HEK293 (cell line): ENCODE measurements around the gene COASY.

Experiments used
- ATF2 ChIP-seq: fragments of 450-650 bp; formaldehyde crosslinking; IDR thresholded peaks from 2 replicates; pipeline ENCODE4 v1.5.1; 2016; ENCODE audit warnings: missing biosample characterization, missing genetic modification characterization, low read depth
- EGR2 ChIP-seq: fragments of 450-650 bp; formaldehyde crosslinking; IDR thresholded peaks from 2 replicates; pipeline ENCODE4 v1.5.1; 2016; ENCODE audit warnings: low read depth, missing biosample characterization, missing genetic modification characterization
- GLI4 ChIP-seq: fragments of 450-650 bp; formaldehyde crosslinking; IDR thresholded peaks from 2 replicates; pipeline ENCODE4 v1.5.1; 2016; ENCODE audit warnings: missing biosample characterization, missing genetic modification characterization
- GLIS2 ChIP-seq: fragments of 450-650 bp; formaldehyde crosslinking; IDR thresholded peaks from 2 replicates; pipeline ENCODE4 v1.5.1; 2016; ENCODE audit warnings: missing biosample characterization, missing genetic modification characterization
- HIC1 ChIP-seq: fragments of 450-650 bp; formaldehyde crosslinking; IDR thresholded peaks from 2 replicates; pipeline ENCODE4 v1.5.1; 2016; ENCODE audit warnings: missing biosample characterization, missing genetic modification characterization
- KLF10 ChIP-seq: fragments of 450-650 bp; IDR thresholded peaks from 2 replicates; pipeline ENCODE4 v1.5.1; 2018; ENCODE audit warnings: missing biosample characterization, mild to moderate bottlenecking, missing genetic modification characterization
- KLF7 ChIP-seq: fragments of 450-650 bp; formaldehyde crosslinking; IDR thresholded peaks from 2 replicates; pipeline ENCODE4 v1.5.1; 2016; ENCODE audit warnings: missing biosample characterization, missing genetic modification characterization, borderline replicate concordance
- KLF8 ChIP-seq: fragments of 450-650 bp; formaldehyde crosslinking; IDR thresholded peaks from 2 replicates; pipeline ENCODE4 v1.5.1; 2016; ENCODE audit warnings: missing biosample characterization, missing genetic modification characterization
- PRDM1 ChIP-seq: fragments of 450-650 bp; formaldehyde crosslinking; IDR thresholded peaks from 2 replicates; pipeline ENCODE4; 2016; ENCODE audit warnings: missing biosample characterization, missing genetic modification characterization
- PRDM10 ChIP-seq: fragments of 450-650 bp; formaldehyde crosslinking; IDR thresholded peaks from 2 replicates; pipeline ENCODE4 v1.5.1; 2016; ENCODE audit warnings: missing biosample characterization, missing genetic modification characterization
- PRDM4 ChIP-seq: fragments of 450-650 bp; formaldehyde crosslinking; IDR thresholded peaks from 2 replicates; pipeline ENCODE4 v1.5.1; 2017; ENCODE audit warnings: missing biosample characterization, missing genetic modification characterization
- SP2 ChIP-seq: fragments of 450-650 bp; formaldehyde crosslinking; IDR thresholded peaks from 2 replicates; pipeline ENCODE4 v1.5.1; 2016; ENCODE audit warnings: missing biosample characterization, missing genetic modification characterization
- WT1 ChIP-seq: fragments of 450-650 bp; formaldehyde crosslinking; IDR thresholded peaks from 2 replicates; pipeline ENCODE4 v1.5.1; 2016; ENCODE audit warnings: missing biosample characterization, missing genetic modification characterization
- ZBTB1 ChIP-seq: fragments of 450-650 bp; formaldehyde crosslinking; IDR thresholded peaks from 2 replicates; pipeline ENCODE4 v1.5.1; 2016; ENCODE audit warnings: missing biosample characterization, missing genetic modification characterization
- ZBTB6 ChIP-seq: fragments of 450-650 bp; formaldehyde crosslinking; IDR thresholded peaks from 2 replicates; pipeline ENCODE4 v1.5.1; 2017; ENCODE audit warnings: missing biosample characterization, missing genetic modification characterization
- ZIC2 ChIP-seq: fragments of 450-650 bp; formaldehyde crosslinking; IDR thresholded peaks from 2 replicates; pipeline ENCODE4 v1.5.1; 2016; ENCODE audit warnings: missing biosample characterization, missing genetic modification characterization
- ZNF394 ChIP-seq: fragments of 450-650 bp; formaldehyde crosslinking; IDR thresholded peaks from 2 replicates; pipeline ENCODE4 v1.5.1; 2016; ENCODE audit warnings: missing biosample characterization, missing genetic modification characterization, mild to moderate bottlenecking, moderate library complexity, borderline replicate concordance
- ZNF423 ChIP-seq: fragments of 450-650 bp; formaldehyde crosslinking; IDR thresholded peaks from 2 replicates; pipeline ENCODE4 v1.5.1; 2016; ENCODE audit warnings: missing biosample characterization, missing genetic modification characterization
- ZNF518A ChIP-seq: fragments of 450-650 bp; formaldehyde crosslinking; conservative IDR thresholded peaks from 2 replicates; pipeline ENCODE4 v1.5.1; 2016; ENCODE audit warnings: low read depth, missing biosample characterization, missing genetic modification characterization
- ZNF561 ChIP-seq: fragments of 450-650 bp; IDR thresholded peaks from 2 replicates; pipeline ENCODE4 v1.5.1; 2018; ENCODE audit warnings: missing biosample characterization, missing genetic modification characterization, borderline replicate concordance
- ZNF580 ChIP-seq: fragments of 450-650 bp; formaldehyde crosslinking; IDR thresholded peaks from 2 replicates; pipeline ENCODE4 v1.5.1; 2016; ENCODE audit warnings: missing biosample characterization, missing genetic modification characterization
- ZNF623 ChIP-seq: fragments of 450-650 bp; formaldehyde crosslinking; IDR thresholded peaks from 2 replicates; pipeline ENCODE4 v1.5.1; 2016; ENCODE audit warnings: missing biosample characterization, missing genetic modification characterization
- ZNF843 ChIP-seq: fragments of 450-650 bp; formaldehyde crosslinking; IDR thresholded peaks from 2 replicates; pipeline ENCODE4 v1.5.1; 2016; ENCODE audit warnings: missing biosample characterization, missing genetic modification characterization
- ZSCAN30 ChIP-seq: fragments of 450-650 bp; IDR thresholded peaks from 2 replicates; pipeline ENCODE4 v1.5.1; 2018; ENCODE audit warnings: missing biosample characterization, mild to moderate bottlenecking, missing genetic modification characterization, moderate library complexity

COASY gene

GRCh38 chr17:42536048-42536371, 25.9 kb upstream of the COASY start, which contains the start of gene NAGLU (continued):
- peak; percentile 82; the same call in 1 of the 2 replicates for TF ChIP-seq PRDM10 (tag by site-specific recombination)
- TF ChIP-seq KLF8 (tag by site-specific recombination): peak; percentile 67; the same call in 1 of the 2 replicates
- TF ChIP-seq ZBTB6 (tag by site-specific recombination): peak; percentile 80
- TF ChIP-seq ZBTB1: peak; percentile 51; the same call in 1 of the 2 replicates
- TF ChIP-seq PRDM1 (tag by site-specific recombination): no peak
- TF ChIP-seq ZNF843 (tag by site-specific recombination): peak; percentile 74; the same call in 1 of the 2 replicates
- TF ChIP-seq KLF7 (tag by site-specific recombination): peak; percentile 53; the same call in 1 of the 2 replicates
- 0 out of 2 replicates have a peak, but pooled peaks have one; percentile 8 for TF ChIP-seq ZNF518A (tag by site-specific recombination)
- no peak for TF ChIP-seq ATF2 (tag by site-specific recombination)
- peak; percentile 84 for TF ChIP-seq ZIC2 (tag by site-specific recombination)
- TF ChIP-seq PRDM4: peak; percentile 45; the same call in 1 of the 2 replicates
- no peak for TF ChIP-seq EGR2 (tag by site-specific recombination)
- TF ChIP-seq SP2: peak; percentile 65
- peak; percentile 97 for TF ChIP-seq ZNF423 (tag by site-specific recombination)
- peak; percentile 94 for TF ChIP-seq ZNF394 (tag by site-specific recombination)
- TF ChIP-seq HIC1 (tag by site-specific recombination): peak; percentile 83
- TF ChIP-seq WT1 (tag by site-specific recombination): peak; percentile 84
- TF ChIP-seq ZSCAN30 (tag by site-specific recombination): peak; percentile 76; the same call in 1 of the 2 replicates
- 0 out of 2 replicates have a peak, but pooled peaks have one; percentile 41 for TF ChIP-seq ZNF580
- TF ChIP-seq GLIS2 (tag by site-specific recombination): peak; percentile 97
- peak; percentile 83 for TF ChIP-seq ZNF561 (tag by site-specific recombination)
- peak; percentile 98 for TF ChIP-seq KLF10 (tag by site-specific recombination)
- no peak for TF ChIP-seq ZNF623 (tag by site-specific recombination)
- TF ChIP-seq GLI4 (tag by site-specific recombination): no peak
